Mesenchymal stem cell (in vitro differentiated cells and primary cell): Measurements from ENCODE around the gene FARS2.

Source experiments
- DNase-seq: peaks from one replicate; pipeline ENCODE4 v3.0.0-alpha.2; 2013
- H2AFZ ChIP-seq: one replicate; pipeline ENCODE4 v1.6.1; 2013; ENCODE audit warnings: low read depth, mild to moderate bottlenecking, control low read depth, inconsistent platforms, low read length, moderate library complexity
- H2AK5ac ChIP-seq: 2 replicates; pipeline ENCODE4 v1.6.1; 2013; ENCODE audit warnings: low read length, moderate library complexity, mild to moderate bottlenecking, inconsistent platforms; ENCODE audit not compliant: severe bottlenecking
- H2BK120ac ChIP-seq: one replicate; pipeline ENCODE4 v1.6.1; 2013; ENCODE audit warnings: low read depth, mild to moderate bottlenecking, inconsistent platforms, low read length, moderate library complexity
- H2BK12ac ChIP-seq, 2 experiments: one replicate each; pipeline ENCODE4 v1.6.1; 2013; ENCODE audit warnings: inconsistent platforms in 2 of 2, low read length in 2 of 2, mild to moderate bottlenecking in 2 of 2, moderate library complexity in 2 of 2, control low read depth in 1 of 2
- H2BK15ac ChIP-seq: one replicate; pipeline ENCODE4 v1.6.1; 2013; ENCODE audit warnings: mild to moderate bottlenecking, low read depth, inconsistent platforms; ENCODE audit not compliant: poor library complexity, severe bottlenecking
- H2BK5ac ChIP-seq: 2 replicates; pipeline ENCODE4 v1.6.1; 2013; ENCODE audit warnings: low read depth, mild to moderate bottlenecking, low read length, control low read depth, inconsistent platforms; ENCODE audit not compliant: poor library complexity, severe bottlenecking
- H3K14ac ChIP-seq, 2 experiments: one replicate each; pipeline ENCODE4 v1.6.1; 2013; ENCODE audit warnings: inconsistent platforms in 2 of 2, low read length in 2 of 2, control low read depth in 1 of 2, mild to moderate bottlenecking in 1 of 2, moderate library complexity in 1 of 2
- H3K18ac ChIP-seq, 2 experiments: one replicate each; pipeline ENCODE4 v1.6.1; 2013; ENCODE audit warnings: inconsistent platforms in 2 of 2, low read length in 2 of 2, control low read depth in 1 of 2, low read depth in 1 of 2, mild to moderate bottlenecking in 1 of 2
- H3K23ac ChIP-seq, 2 experiments: one replicate each; pipeline ENCODE4 v1.6.1; 2013; ENCODE audit warnings: inconsistent platforms in 2 of 2, low read length in 2 of 2, mild to moderate bottlenecking in 2 of 2, moderate library complexity in 2 of 2, control low read depth in 1 of 2
- H3K27ac ChIP-seq: 2 replicates; pipeline ENCODE4 v1.5.1; 2013; ENCODE audit warnings: mild to moderate bottlenecking, moderate library complexity, low read length, control low read depth, inconsistent platforms; ENCODE audit not compliant: poor library complexity, severe bottlenecking
- H3K27me3 ChIP-seq, 2 experiments: 2 replicates each; pipeline versions ENCODE4 v1.6.1 to v1.7.0; 2013; ENCODE audit warnings: low read length in 2 of 2, mild to moderate bottlenecking in 2 of 2, moderate library complexity in 2 of 2, control low read depth in 1 of 2, inconsistent platforms in 1 of 2; ENCODE audit not compliant: control insufficient read depth in 1 of 2, insufficient read depth in 1 of 2
- H3K36me3 ChIP-seq, 2 experiments: 2 replicates each; pipeline versions ENCODE4 v1.6.1 to v1.7.0; 2013; ENCODE audit warnings: low read length in 2 of 2, control low read depth in 1 of 2, inconsistent platforms in 1 of 2, low read depth in 1 of 2, mild to moderate bottlenecking in 1 of 2; ENCODE audit not compliant: insufficient read depth in 2 of 2, control insufficient read depth in 1 of 2
- H3K4ac ChIP-seq, 2 experiments: one replicate each; pipeline ENCODE4 v1.6.1; 2013; ENCODE audit warnings: inconsistent platforms in 2 of 2, low read length in 2 of 2, mild to moderate bottlenecking in 2 of 2, moderate library complexity in 2 of 2, control low read depth in 1 of 2, low read depth in 1 of 2
- H3K4me1 ChIP-seq: 2 replicates; pipeline ENCODE4 v1.6.1; 2013; ENCODE audit warnings: low read depth, low read length, control low read depth; ENCODE audit not compliant: control insufficient read depth, insufficient read depth
- H3K4me2 ChIP-seq: 2 replicates; pipeline ENCODE4 v1.6.1; 2013; ENCODE audit warnings: low read length, mild to moderate bottlenecking, inconsistent platforms; ENCODE audit not compliant: poor library complexity, severe bottlenecking
- H3K4me3 ChIP-seq, 2 experiments: 2 replicates each; pipeline versions ENCODE4 v1.5.1 to v1.7.0; 2013; ENCODE audit warnings: low read length in 2 of 2, mild to moderate bottlenecking in 2 of 2, control low read depth in 1 of 2, low read depth in 1 of 2; ENCODE audit not compliant: insufficient read depth in 1 of 2
- H3K79me1 ChIP-seq: replicated peaks from 2 replicates; pipeline ENCODE4 v1.6.1; 2013; ENCODE audit warnings: mild to moderate bottlenecking, control low read depth, low read length, inconsistent platforms; ENCODE audit not compliant: poor library complexity, severe bottlenecking
- H3K9ac ChIP-seq: 2 replicates; pipeline ENCODE4 v1.7.0; 2013; ENCODE audit warnings: mild to moderate bottlenecking, low read length, moderate library complexity
- H3K9me3 ChIP-seq: 2 replicates; pipeline ENCODE4 v1.7.0; 2013; ENCODE audit warnings: mild to moderate bottlenecking, low read length; ENCODE audit not compliant: control insufficient read depth
- H4K8ac ChIP-seq: one replicate; pipeline ENCODE4 v1.6.1; 2013; ENCODE audit warnings: inconsistent platforms, mild to moderate bottlenecking, low read length, moderate library complexity
- H4K91ac ChIP-seq: one replicate; pipeline ENCODE4 v1.6.1; 2013; ENCODE audit warnings: mild to moderate bottlenecking, low read length, inconsistent platforms
- WGBS: methylation state at CpG from one replicate; pipeline ENCODE4 v1.1.7; 2013; ENCODE audit warnings: mixed read lengths; 5-methylcytosine and 5-hydroxymethylcytosine counted together

FARS2 gene

GRCh38 chr6:5515200-5515599 lies 253.9 kb downstream of the FARS2 start:
- H3K27ac ChIP-seq = no peak overlapping the region
- peaks cover 9% of the 10 kb centered on the region for H3K79me1 ChIP-seq
- H2BK15ac ChIP-seq = no peak overlapping the region
- H2BK5ac ChIP-seq = no peak overlapping the region
- H2AFZ ChIP-seq = no peak overlapping the region
- no peak overlapping the region for H2BK120ac ChIP-seq
- WGBS = 90% methylated on average over 2 of the region's 4 CpGs
- no peak overlapping the region for H3K4me3 ChIP-seq
- H4K8ac ChIP-seq = no peak overlapping the region
- H3K9me3 ChIP-seq = no peaks in the 10 kb centered on the region
- H3K27me3 ChIP-seq = no peaks in the 10 kb centered on the region
- no peaks in the 10 kb centered on the region for H3K36me3 ChIP-seq
- H4K91ac ChIP-seq = no peak overlapping the region
- H3K4me2 ChIP-seq = no peak overlapping the region
- no peak overlapping the region for H3K23ac ChIP-seq
- H3K9ac ChIP-seq = no peak overlapping the region
- DNase-seq = no peak
- H3K4ac ChIP-seq = no peak overlapping the region
- H3K18ac ChIP-seq = no peak overlapping the region
- H3K14ac ChIP-seq = no peak overlapping the region
- H2BK12ac ChIP-seq = no peak overlapping the region
- H2AK5ac ChIP-seq = no peak overlapping the region
- H3K4me1 ChIP-seq = peaks cover 2% of the 10 kb centered on the region

- H3K18ac ChIP-seq = no peak overlapping the region
- WGBS = 90% methylated on average over 6 of the region's 6 CpGs
- H3K4ac ChIP-seq = no peak overlapping the region
- H3K27me3 ChIP-seq = no peaks in the 10 kb centered on the region
- H3K4me3 ChIP-seq = no peak overlapping the region
- H3K79me1 ChIP-seq = peaks cover 9% of the 10 kb centered on the region
- H2BK12ac ChIP-seq = peak overlapping the region in 1 of 2 experiments; percentile 96
- H3K23ac ChIP-seq = no peak overlapping the region
- no peak overlapping the region for H3K9ac ChIP-seq
- H4K91ac ChIP-seq = no peak overlapping the region
- no peaks in the 10 kb centered on the region for H3K9me3 ChIP-seq
- H2AFZ ChIP-seq = no peak overlapping the region
- H2AK5ac ChIP-seq = no peak overlapping the region
- peak overlapping the region in 1 of 2 experiments; percentile 3 for H3K14ac ChIP-seq
- H3K4me1 ChIP-seq = no peaks in the 10 kb centered on the region
- H3K36me3 ChIP-seq = no peaks in the 10 kb centered on the region
- H4K8ac ChIP-seq = peak overlapping the region; percentile 48
- H2BK5ac ChIP-seq = no peak overlapping the region
- H3K27ac ChIP-seq = no peak overlapping the region
- no peak for DNase-seq
- no peak overlapping the region for H2BK15ac ChIP-seq
- no peak overlapping the region for H3K4me2 ChIP-seq
- H2BK120ac ChIP-seq = no peak overlapping the region
These were observed 254.7 kb downstream of the FARS2 start for GRCh38 chr6:5516036-5516435.

GRCh38 chr6:5517796-5518195 lies 256.5 kb downstream of the FARS2 start:
- WGBS = 96% methylated on average over 2 of the region's 2 CpGs
- H3K4me1 ChIP-seq = no peaks in the 10 kb centered on the region
- H3K9me3 ChIP-seq = no peaks in the 10 kb centered on the region
- no peak overlapping the region for H3K4me2 ChIP-seq
- H4K91ac ChIP-seq = no peak overlapping the region
- no peak overlapping the region for H3K9ac ChIP-seq
- H2BK15ac ChIP-seq = no peak overlapping the region
- no peak overlapping the region for H3K23ac ChIP-seq
- no peak overlapping the region for H2AK5ac ChIP-seq
- H3K4me3 ChIP-seq = no peak overlapping the region
- peaks cover 11% of the 10 kb centered on the region for H3K79me1 ChIP-seq
- no peak overlapping the region for H2BK5ac ChIP-seq
- no peak overlapping the region for H3K18ac ChIP-seq
- peak overlapping the region in 1 of 2 experiments; percentile 16 for H3K4ac ChIP-seq
- H4K8ac ChIP-seq = no peak overlapping the region
- H3K36me3 ChIP-seq = no peaks in the 10 kb centered on the region
- H3K27me3 ChIP-seq = no peaks in the 10 kb centered on the region
- peak overlapping the region in 1 of 2 experiments; percentile 63 for H2BK12ac ChIP-seq
- DNase-seq = no peak
- no peak overlapping the region for H3K14ac ChIP-seq
- H2AFZ ChIP-seq = no peak overlapping the region
- no peak overlapping the region for H3K27ac ChIP-seq
- H2BK120ac ChIP-seq = no peak overlapping the region

- Histone ChIP-seq H2BK15ac (no peak overlapping the region), H3K9ac (no peak overlapping the region), H4K91ac (no peak overlapping the region), H2BK120ac (no peak overlapping the region), H3K14ac (no peak overlapping the region), H3K27me3 (no peaks in the 10 kb centered on the region), H3K79me1 (peaks cover 16% of the 10 kb centered on the region), H2AK5ac (no peak overlapping the region), H3K9me3 (no peaks in the 10 kb centered on the region), H3K4me1 (no peaks in the 10 kb centered on the region), H2AFZ (no peak overlapping the region), H3K27ac (no peak overlapping the region), H3K23ac (no peak overlapping the region), H3K4ac (no peak overlapping the region), H3K4me2 (no peak overlapping the region), H2BK5ac (no peak overlapping the region), H3K18ac (peak overlapping the region in 1 of 2 experiments; percentile 2), H4K8ac (no peak overlapping the region), H2BK12ac (no peak overlapping the region), H3K36me3 (no peaks in the 10 kb centered on the region), H3K4me3 (no peak overlapping the region)
- peak; percentile 58 for DNase-seq
These were observed 257.7 kb downstream of the FARS2 start for GRCh38 chr6:5518936-5519491.
